Activated T-cell treated with anti-CD3 and anti-CD28 coated beads, Interleukin-2, amount 50 U/mL, for 72 hours (primary cell): ENCODE measurements around the gene ABCC4. TPM values are rescaled to one million over a fixed set of nuclear protein-coding genes. Genes with fewer than 3 reads are reported as not detected.
A peak's percentile ranks its signal among the peaks of the same experiment; 100 is the strongest.

Experiments used
- ATAC-seq, 2 donors: fragments of 150-1000 bp; cut with Tn5 transposase; replicated peaks in 1 of 2; 2 replicates each; pipeline ENCODE4 v1.10.0; 2021; ENCODE audit warnings: moderate library complexity in 2 of 2, mild to moderate bottlenecking in 1 of 2
- DNase-seq, 2 donors: peaks; one replicate each; pipeline ENCODE4 v3.0.0; 2021 to 2022; ENCODE audit warnings: mixed read lengths in 1 of 2
- H3K27ac Mint-ChIP-seq: one replicate; pipeline ENCODE4 v1.8.0; 2022; ENCODE audit warnings: mild to moderate bottlenecking, moderate library complexity, mixed read lengths
- H3K27me3 Mint-ChIP-seq: one replicate; pipeline ENCODE4 v1.8.0; 2022; ENCODE audit warnings: low read depth, mixed read lengths
- H3K36me3 Mint-ChIP-seq, 2 donors: one replicate each; pipeline ENCODE4 v1.8.0; 2022; ENCODE audit warnings: mixed read lengths in 2 of 2, mild to moderate bottlenecking in 1 of 2; ENCODE audit not compliant: insufficient read depth in 2 of 2
- H3K4me1 Mint-ChIP-seq: one replicate; pipeline ENCODE4 v1.8.0; 2022; ENCODE audit warnings: low read depth, mixed read lengths
- H3K4me3 Mint-ChIP-seq, 2 donors: one replicate each; pipeline ENCODE4 v1.8.0; 2022; ENCODE audit warnings: mild to moderate bottlenecking in 2 of 2, mixed read lengths in 2 of 2, moderate library complexity in 2 of 2
- H3K9me3 Mint-ChIP-seq, 2 donors: one replicate each; pipeline ENCODE4 v1.8.0; 2022; ENCODE audit warnings: mixed read lengths in 2 of 2
- total RNA-seq, 2 donors: library from RNA; stranded (reverse); gene quantifications; one replicate each; pipeline ENCODE4 v1.2.3, GENCODE V29; 2022

The ABCC4 gene
- total RNA-seq, 2 donors from 2014 or later, result 8.6 to 10.0 TPM

DNA sequence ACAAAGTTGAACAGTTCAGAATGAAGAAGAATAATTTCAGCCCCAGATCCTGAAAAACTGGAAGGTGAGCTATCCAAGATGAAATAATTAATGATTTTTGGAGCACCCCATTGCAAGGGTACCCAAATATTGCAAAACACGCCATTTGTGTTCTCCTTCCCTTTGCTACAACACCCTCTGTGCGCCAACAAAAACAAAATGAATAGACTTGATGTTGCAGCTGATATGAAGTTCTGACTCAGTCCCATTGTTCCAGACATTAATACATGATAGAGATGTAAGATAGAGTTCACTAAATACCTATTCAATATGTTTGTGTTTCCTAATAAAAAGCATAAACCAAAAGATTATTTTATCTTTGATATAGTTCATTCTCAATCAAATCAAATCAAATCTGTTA, 301.4 kb downstream of the ABCC4 start:
- Mint-ChIP-seq H3K36me3 (no peaks in the 10 kb centered on the region), H3K27me3 (peaks cover 43% of the 10 kb centered on the region), H3K27ac (no peak overlapping the region), H3K9me3 (no peaks in the 10 kb centered on the region), H3K4me3 (no peak overlapping the region), H3K4me1 (peaks cover 13% of the 10 kb centered on the region)
- DNase-seq (no peak), ATAC-seq (no peak)

DNA sequence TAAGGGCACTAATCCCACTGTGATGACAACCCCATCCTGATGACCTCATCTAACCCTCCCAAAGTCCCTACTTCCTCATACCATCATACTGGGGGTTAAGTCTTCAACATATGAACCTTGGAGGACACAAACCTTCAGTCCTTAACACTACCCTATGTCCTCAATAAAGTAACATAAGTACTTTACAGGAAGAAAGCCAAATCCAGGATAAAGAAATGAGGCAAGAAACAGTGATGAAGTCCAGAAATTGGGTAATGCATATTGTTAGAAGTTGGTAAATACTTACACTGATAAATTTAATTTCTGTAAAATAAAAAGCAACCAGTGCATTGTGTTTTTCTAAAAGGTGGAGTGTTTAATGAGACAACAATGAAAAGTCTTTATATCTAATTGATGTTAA, 304.1 kb downstream of the ABCC4 start:
- no peaks in the 10 kb centered on the region for H3K36me3 Mint-ChIP-seq
- no peak overlapping the region for H3K4me3 Mint-ChIP-seq
- H3K27me3 Mint-ChIP-seq, result peaks cover 27% of the 10 kb centered on the region
- H3K27ac Mint-ChIP-seq, result no peak overlapping the region
- peaks cover 9% of the 10 kb centered on the region for H3K4me1 Mint-ChIP-seq
- DNase-seq (no peak), ATAC-seq (no peak)
- no peaks in the 10 kb centered on the region for H3K9me3 Mint-ChIP-seq

DNA sequence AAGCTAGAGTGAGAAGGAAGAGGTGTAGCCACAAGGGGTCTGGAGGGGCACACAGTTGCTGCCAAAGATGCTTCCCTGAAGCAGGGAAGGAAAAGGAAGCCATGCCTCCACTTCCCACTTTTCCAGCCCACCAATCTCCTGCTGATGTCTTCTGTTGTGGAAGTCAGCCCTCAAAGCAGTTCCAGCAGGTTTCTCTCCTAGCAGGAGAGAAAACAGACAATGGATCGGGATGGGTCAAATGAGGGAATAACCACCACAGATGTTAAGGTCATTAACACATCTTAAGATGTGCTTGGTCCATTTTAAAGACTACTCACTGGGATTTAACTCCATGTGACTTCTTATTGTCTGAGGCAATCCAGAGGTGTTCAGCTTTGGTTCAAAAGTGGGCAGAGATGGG, 304.8 kb downstream of the ABCC4 start:
- Mint-ChIP-seq H3K9me3 (no peaks in the 10 kb centered on the region), H3K4me1 (peaks cover 9% of the 10 kb centered on the region), H3K27me3 (peaks cover 23% of the 10 kb centered on the region), H3K27ac (no peak overlapping the region), H3K4me3 (no peak overlapping the region), H3K36me3 (no peaks in the 10 kb centered on the region)
- no peak for DNase-seq
- no peak for ATAC-seq

DNA sequence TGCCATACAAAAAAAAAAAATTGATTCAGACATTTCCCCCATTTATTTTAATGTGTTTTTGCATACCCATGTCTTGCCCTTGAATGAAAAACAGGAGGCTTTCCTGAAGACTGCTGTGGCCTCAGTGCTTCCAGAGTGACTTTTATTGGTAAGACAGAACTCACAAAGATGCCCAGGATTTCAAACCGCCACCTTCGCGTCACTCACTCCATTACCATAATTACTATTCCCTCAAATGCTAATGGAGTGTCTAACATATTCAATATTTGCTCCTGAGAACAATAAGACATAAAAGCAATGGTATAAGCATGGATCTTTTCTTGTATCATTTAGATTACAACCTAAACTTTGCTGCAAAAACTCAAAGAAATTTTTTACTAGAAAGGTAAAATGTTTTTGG, 306.7 kb downstream of the ABCC4 start:
- Mint-ChIP-seq H3K36me3 (no peaks in the 10 kb centered on the region), H3K27ac (no peak overlapping the region)

DNA sequence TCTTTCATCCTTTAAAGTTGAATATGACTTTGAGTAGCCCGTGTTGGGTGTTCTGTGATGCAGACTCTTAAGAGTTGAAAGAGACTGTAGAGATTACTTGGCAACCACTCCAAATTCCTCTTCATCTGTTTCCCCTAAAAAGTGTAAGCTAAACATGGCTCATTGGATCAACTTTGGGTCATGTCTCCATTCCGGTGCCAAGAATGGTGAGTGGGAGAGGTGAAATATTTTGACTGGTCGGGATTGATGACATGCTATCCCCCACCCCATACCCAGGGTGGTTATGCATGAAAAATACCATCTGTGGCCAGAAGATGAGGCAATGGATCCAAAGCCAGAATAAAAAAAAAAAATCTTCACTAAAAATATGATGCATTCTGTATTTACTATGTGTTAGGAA, 307.6 kb downstream of the ABCC4 start:
- no peaks in the 10 kb centered on the region for H3K9me3 Mint-ChIP-seq
- DNase-seq, result no peak
- no peak for ATAC-seq
- H3K36me3 Mint-ChIP-seq, result no peaks in the 10 kb centered on the region
- peaks cover 9% of the 10 kb centered on the region for H3K4me1 Mint-ChIP-seq
- H3K4me3 Mint-ChIP-seq, result no peak overlapping the region
- H3K27me3 Mint-ChIP-seq, result peaks cover 34% of the 10 kb centered on the region
- H3K27ac Mint-ChIP-seq, result no peak overlapping the region

More for the DNA sequence above, 306.7 kb downstream of the ABCC4 start:
- DNase-seq (no peak), ATAC-seq (no peak)
- no peak overlapping the region for H3K4me3 Mint-ChIP-seq
- H3K27me3 Mint-ChIP-seq, result peaks cover 34% of the 10 kb centered on the region
- H3K4me1 Mint-ChIP-seq, result peaks cover 9% of the 10 kb centered on the region
- H3K9me3 Mint-ChIP-seq, result no peaks in the 10 kb centered on the region

DNA sequence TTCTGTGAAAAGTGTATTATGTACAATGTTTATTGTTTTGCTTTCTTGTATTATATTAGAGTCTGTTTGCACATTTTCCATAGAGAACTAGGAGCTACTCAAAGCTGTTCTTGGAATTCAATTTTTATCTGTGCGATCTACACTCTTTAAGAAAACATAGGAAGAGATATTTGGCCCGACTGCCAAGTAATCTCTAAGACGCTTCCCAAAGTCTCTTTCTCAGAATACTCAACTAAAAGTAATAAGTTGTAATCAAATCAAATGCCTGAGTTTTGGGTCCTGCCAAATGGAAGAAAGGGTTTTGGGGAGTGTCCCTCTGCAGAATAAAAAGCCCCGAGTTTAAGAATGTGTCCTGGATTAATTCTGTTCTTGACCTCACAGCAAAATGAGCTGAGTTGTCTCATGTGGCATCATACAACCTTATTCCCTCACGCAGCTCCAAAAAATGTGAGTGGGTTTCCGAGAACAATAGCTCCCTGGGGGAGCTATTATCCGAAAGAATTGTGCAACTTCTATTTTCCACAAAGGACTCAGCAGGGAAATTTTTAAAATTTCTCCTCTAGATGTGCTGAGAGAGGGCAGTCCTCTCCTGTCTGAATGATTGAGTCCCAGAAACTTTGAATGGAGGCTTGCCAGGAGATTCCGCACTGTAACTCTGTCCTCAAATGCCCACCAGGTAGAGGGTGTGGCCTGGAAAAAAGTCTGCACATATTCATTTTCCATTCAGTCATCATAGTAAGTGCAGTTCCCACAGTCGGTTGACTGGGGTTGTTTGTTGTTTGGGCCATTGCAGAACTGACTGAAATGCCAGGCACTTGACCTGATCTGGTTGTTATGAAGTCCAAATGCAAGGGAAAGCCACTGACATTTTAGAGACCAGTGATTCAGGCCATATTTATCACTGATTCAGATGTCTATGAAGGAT, 309.0 kb downstream of the ABCC4 start:
- Mint-ChIP-seq H3K4me1 (peaks cover 9% of the 10 kb centered on the region), H3K27me3 (peaks cover 34% of the 10 kb centered on the region), H3K9me3 (no peaks in the 10 kb centered on the region), H3K4me3 (no peak overlapping the region), H3K27ac (no peak overlapping the region), H3K36me3 (no peaks in the 10 kb centered on the region)
- no peak for DNase-seq
- no peak for ATAC-seq

DNA sequence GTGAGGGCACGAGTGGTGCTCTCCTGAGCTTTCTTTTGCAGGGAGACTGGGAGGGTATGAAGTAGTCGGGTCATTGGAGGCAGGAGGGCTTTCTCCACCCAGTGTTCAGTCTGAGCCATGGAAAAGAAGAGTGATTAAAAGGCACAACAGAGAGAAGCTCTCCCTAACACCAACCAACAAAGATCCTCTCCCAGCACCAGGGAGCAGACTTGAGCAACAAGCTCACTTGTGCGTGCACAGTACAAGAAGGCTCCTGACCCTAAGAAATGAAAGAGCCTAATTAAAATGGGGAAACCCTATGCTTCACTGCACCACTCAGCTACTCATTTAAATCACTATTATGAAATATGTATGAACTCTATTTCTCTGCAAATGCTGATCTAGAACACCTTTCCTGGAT, 312.6 kb downstream of the ABCC4 start:
- H3K9me3 Mint-ChIP-seq, result no peaks in the 10 kb centered on the region
- no peaks in the 10 kb centered on the region for H3K4me1 Mint-ChIP-seq
- H3K36me3 Mint-ChIP-seq, result no peaks in the 10 kb centered on the region
- no peak overlapping the region for H3K4me3 Mint-ChIP-seq
- ATAC-seq (peak in 1 of 2 donors; percentile 69), DNase-seq (no peak)
- peaks cover 25% of the 10 kb centered on the region for H3K27me3 Mint-ChIP-seq
- H3K27ac Mint-ChIP-seq, result no peak overlapping the region

DNA sequence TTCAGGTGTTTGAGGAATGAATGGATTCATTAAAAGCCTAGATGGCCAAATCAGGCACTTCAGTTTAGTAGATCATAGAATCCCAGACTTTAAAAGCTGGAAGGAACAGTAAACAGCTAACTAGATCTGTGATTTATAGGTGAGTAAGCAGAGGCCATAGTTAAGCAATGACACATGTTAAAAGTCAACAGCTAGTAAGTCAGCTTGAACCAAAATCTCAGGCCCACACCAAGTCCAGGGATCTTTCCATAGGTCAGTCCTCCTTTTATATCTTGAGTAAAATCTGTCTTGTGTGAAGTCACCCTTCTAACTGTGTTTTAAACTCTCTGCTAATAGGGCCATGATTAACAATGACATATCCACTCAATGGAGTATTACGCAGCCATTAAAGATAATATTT, 313.4 kb downstream of the ABCC4 start:
- Mint-ChIP-seq H3K36me3 (no peaks in the 10 kb centered on the region), H3K4me3 (no peak overlapping the region), H3K27ac (no peak overlapping the region), H3K27me3 (peaks cover 31% of the 10 kb centered on the region), H3K9me3 (no peaks in the 10 kb centered on the region), H3K4me1 (no peaks in the 10 kb centered on the region)
- ATAC-seq (no peak), DNase-seq (no peak)

DNA sequence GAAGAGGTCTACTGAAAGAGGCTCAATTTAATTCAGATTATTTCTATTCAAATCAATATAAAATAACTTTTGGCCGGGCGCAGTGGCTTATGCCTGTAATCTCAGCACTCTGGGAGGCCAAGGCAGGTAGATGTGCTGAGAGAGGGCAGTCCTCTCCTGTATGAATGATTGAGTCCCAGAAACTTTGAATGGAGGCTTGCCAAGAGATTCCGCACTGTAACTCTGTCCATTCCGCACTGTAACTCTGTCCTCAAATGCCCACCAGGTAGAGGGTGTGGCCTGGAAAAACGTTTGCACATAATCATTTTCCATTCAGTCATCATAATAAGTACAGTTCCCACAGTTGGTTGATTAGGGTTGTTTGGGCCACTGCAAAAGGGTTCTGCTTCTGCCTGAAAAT, 314.2 kb downstream of the ABCC4 start:
- DNase-seq (no peak), ATAC-seq (no peak)
- peaks cover 26% of the 10 kb centered on the region for H3K27me3 Mint-ChIP-seq
- no peak overlapping the region for H3K4me3 Mint-ChIP-seq
- H3K36me3 Mint-ChIP-seq, result no peaks in the 10 kb centered on the region
- H3K4me1 Mint-ChIP-seq, result no peaks in the 10 kb centered on the region
- no peak overlapping the region for H3K27ac Mint-ChIP-seq
- no peaks in the 10 kb centered on the region for H3K9me3 Mint-ChIP-seq

DNA sequence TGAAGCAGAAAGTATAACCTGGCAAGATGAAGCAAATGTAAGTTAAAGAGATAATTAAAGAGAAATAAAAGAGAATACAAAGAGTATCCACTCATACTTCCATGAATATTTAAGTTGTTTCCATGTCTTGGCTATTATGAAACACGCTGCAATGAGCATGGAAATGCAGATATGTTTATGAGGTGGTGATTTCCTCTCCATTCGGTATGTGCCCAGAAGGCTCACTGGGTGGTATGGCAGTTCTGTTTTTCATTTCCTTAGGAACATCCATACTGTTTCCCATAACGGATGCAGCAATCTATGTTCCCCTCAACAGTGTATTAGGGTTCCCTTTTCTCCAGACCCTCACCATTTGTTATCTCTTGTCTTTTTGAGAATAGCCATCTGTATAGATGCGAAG, 316.3 kb downstream of the ABCC4 start:
- Mint-ChIP-seq H3K27me3 (peaks cover 11% of the 10 kb centered on the region), H3K36me3 (no peaks in the 10 kb centered on the region), H3K27ac (no peak overlapping the region), H3K4me1 (no peaks in the 10 kb centered on the region), H3K4me3 (no peak overlapping the region), H3K9me3 (no peaks in the 10 kb centered on the region)
- ATAC-seq (no peak), DNase-seq (no peak)

DNA sequence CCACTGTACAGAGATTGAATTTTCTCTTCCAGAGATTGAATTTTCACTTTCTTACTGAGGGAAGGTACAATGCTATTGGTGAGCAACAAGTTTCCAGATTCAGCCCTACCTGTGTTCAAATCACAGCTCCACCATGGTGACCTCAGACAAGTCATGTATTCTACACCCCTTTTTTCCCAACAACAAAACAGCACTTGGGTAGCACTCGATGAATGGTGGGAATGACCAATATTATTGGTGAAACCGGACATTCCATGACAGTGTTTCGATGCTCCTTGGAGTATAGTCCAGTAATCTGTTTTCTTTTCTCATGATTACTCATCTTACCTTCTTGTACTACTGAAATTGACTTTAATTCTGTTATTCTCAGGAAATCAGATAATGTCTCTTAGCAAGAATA, 322.7 kb downstream of the ABCC4 start:
- DNase-seq (no peak), ATAC-seq (no peak)
- peaks cover 0 to 3% of the 10 kb centered on the region in 2 donors for H3K9me3 Mint-ChIP-seq
- H3K4me3 Mint-ChIP-seq, result no peak overlapping the region
- no peak overlapping the region for H3K27ac Mint-ChIP-seq
- peaks cover 13% of the 10 kb centered on the region for H3K27me3 Mint-ChIP-seq
- peaks cover 0 to 2% of the 10 kb centered on the region in 2 donors for H3K36me3 Mint-ChIP-seq
- H3K4me1 Mint-ChIP-seq, result no peaks in the 10 kb centered on the region

DNA sequence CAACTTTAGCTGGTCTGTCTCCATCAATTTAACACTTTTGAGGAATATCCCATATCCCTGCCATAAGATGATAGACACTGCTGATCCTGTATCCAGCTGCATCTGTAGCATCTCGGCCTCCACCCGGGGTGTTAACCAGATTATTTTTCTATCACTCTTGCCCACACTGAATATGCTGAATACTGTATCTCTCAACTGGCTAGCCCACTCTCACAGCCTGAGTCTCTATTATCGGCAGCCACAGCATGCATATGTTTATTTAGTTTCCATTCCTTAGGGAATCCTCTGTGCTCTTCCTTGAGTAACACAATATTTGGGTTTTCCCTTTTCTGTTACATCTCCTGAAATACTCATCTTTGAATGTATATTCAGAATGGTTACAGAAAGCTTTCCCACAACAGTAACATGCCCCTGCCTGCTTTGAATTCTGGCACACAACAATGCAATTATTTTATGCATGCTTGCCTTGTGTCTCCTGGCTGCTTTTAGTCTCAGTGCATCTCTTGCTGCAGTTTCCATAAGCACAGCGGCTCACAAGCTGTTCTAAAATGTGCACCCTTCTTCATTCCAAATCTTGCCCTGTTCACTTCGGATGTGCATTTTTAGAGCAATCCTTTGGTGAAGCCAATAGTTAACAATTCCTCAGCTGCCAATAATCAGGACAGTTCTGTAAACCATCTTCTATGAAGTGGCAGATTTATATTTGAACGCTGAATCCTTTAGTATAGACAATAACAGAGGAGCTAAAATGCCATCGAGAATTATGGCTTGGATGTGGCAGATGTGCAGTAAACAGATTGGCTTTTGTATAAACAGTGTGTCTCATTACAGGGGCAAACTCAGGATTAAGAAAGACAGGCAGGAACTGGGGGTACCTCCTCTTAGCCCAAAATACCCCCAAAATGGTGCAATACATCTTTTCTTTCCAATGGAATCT, 327.0 kb downstream of the ABCC4 start:
- no peaks in the 10 kb centered on the region for H3K4me1 Mint-ChIP-seq

DNA sequence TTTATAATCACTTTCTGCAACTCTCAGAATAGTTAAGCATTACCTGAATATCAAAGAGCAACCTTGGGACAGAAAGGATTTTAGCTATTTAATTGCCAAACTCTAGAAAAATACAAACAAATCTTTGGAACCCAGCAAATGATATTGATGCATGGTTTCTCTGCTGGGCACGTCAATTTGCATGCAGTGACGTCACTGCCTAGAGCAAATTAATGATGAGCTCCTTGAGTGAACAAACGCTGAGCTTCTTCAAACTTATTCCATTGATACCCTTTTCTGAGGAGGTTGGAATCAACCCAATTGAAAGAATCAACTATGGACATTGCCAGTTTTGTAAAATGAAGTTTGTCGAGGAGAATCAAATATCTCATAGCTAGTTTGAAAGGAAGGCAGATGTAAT, 329.0 kb downstream of the ABCC4 start:
- Mint-ChIP-seq H3K9me3 (peaks cover 0 to 3% of the 10 kb centered on the region in 2 donors), H3K27me3 (peaks cover 38% of the 10 kb centered on the region), H3K36me3 (peaks cover 0 to 2% of the 10 kb centered on the region in 2 donors), H3K4me1 (peaks cover 10% of the 10 kb centered on the region), H3K4me3 (no peak overlapping the region), H3K27ac (no peak overlapping the region)
- DNase-seq, result no peak
- ATAC-seq, result no peak

More for the DNA sequence above, 327.0 kb downstream of the ABCC4 start:
- Mint-ChIP-seq H3K27ac (no peak overlapping the region), H3K4me3 (no peak overlapping the region), H3K36me3 (peaks cover 0 to 2% of the 10 kb centered on the region in 2 donors), H3K27me3 (peaks cover 26% of the 10 kb centered on the region), H3K9me3 (peaks cover 0 to 3% of the 10 kb centered on the region in 2 donors)
- DNase-seq (no peak), ATAC-seq (no peak)
